K562 (cell line): ENCODE measurements around the gene KCNC3. TPM values are rescaled to one million over a fixed set of nuclear protein-coding genes. Genes with fewer than 3 reads are reported as not detected.

Experiments
- EHMT2 ChIP-seq: fragments of 450-650 bp; IDR thresholded peaks from 2 replicates; pipeline ENCODE4 v1.6.1; 2018; ENCODE audit warnings: antibody characterized with exemption
- EP300 ChIP-seq: IDR thresholded peaks from 2 replicates; pipeline ENCODE4 v1.6.1; 2012; ENCODE audit warnings: low read length, improper control_type of control experiment
- FOS ChIP-seq: IDR thresholded peaks from 3 replicates; pipeline ENCODE4 v1.6.1; 2011; ENCODE audit not compliant: insufficient read length; ENCODE audit errors: extremely low read depth
- HDAC1 ChIP-seq, 2 experiments: fragments of 450-650 bp; IDR thresholded peaks; 2 replicates each; pipeline ENCODE4 v1.6.1; 2016 to 2017; ENCODE audit warnings: inconsistent platforms in 1 of 2, mild to moderate bottlenecking in 1 of 2, moderate library complexity in 1 of 2
- JUN ChIP-seq, 2 experiments: sonication (generic) in 1 of 2; formaldehyde crosslinking in 1 of 2; IDR thresholded peaks; 2 replicates each; pipeline versions ENCODE4 v1.6.1 to v1.8.0; 2012 to 2022; ENCODE audit warnings: borderline replicate concordance in 2 of 2, mild to moderate bottlenecking in 2 of 2, improper control_type of control experiment in 1 of 2, low read depth in 1 of 2, low read length in 1 of 2, missing genetic modification reagents in 1 of 2
- NCOA2 ChIP-seq, 2 experiments: fragments of 450-650 bp; IDR thresholded peaks; 2 replicates each; pipeline ENCODE4 v1.6.1; 2018; ENCODE audit warnings: mild to moderate bottlenecking in 2 of 2, moderate library complexity in 1 of 2; ENCODE audit not compliant: partially characterized antibody in 2 of 2
- NFIX ChIP-seq: fragments of 250-450 bp; sonication (Bioruptor Pico); IDR thresholded peaks from 2 replicates; pipeline ENCODE4 v1.4.0; 2020; ENCODE audit warnings: low read depth, mild to moderate bottlenecking, moderate library complexity
- POLR2G ChIP-seq: fragments of 200-400 bp; formaldehyde crosslinking; IDR thresholded peaks from 2 replicates; pipeline ENCODE4 v1.6.1; 2017; ENCODE audit warnings: low read depth, mild to moderate bottlenecking, antibody characterized with exemption, low read length, moderate library complexity
- POLR2H ChIP-seq: IDR thresholded peaks from 2 replicates; pipeline ENCODE4 v1.6.1; 2016; ENCODE audit warnings: missing genetic modification characterization, low read depth, mild to moderate bottlenecking, control low read depth, missing compliant biosample characterization, moderate library complexity
- SIX5 ChIP-seq, 2 experiments: IDR thresholded peaks; 2 replicates each; pipeline ENCODE4 v1.6.1; 2011; ENCODE audit warnings: low read length in 2 of 2, borderline replicate concordance in 1 of 2, low read depth in 1 of 2, mild to moderate bottlenecking in 1 of 2, moderate library complexity in 1 of 2; ENCODE audit not compliant: insufficient read depth in 1 of 2
- SNRNP70 ChIP-seq: fragments of 200-400 bp; formaldehyde crosslinking; optimal IDR thresholded peaks from 2 replicates; pipeline ENCODE3; 2017; ENCODE audit warnings: low read depth, low read length
- SRSF3 ChIP-seq: fragments of 200-400 bp; formaldehyde crosslinking; IDR thresholded peaks from 2 replicates; pipeline ENCODE4 v1.6.1; 2016; ENCODE audit warnings: mild to moderate bottlenecking, low read length, moderate library complexity; ENCODE audit not compliant: insufficient read depth
- TEAD4 ChIP-seq, 2 experiments: sonication (generic) in 1 of 2; formaldehyde crosslinking in 1 of 2; IDR thresholded peaks; 2 replicates each; pipeline versions ENCODE4 v1.6.1 to v1.8.0; 2012 to 2022; ENCODE audit warnings: borderline replicate concordance in 1 of 2, inconsistent platforms in 1 of 2, low read length in 1 of 2, mild to moderate bottlenecking in 1 of 2, missing genetic modification reagents in 1 of 2
- TSHZ1 ChIP-seq: fragments of 250-450 bp; sonication (Bioruptor Pico); IDR thresholded peaks from 2 replicates; pipeline ENCODE4 v1.4.0; 2020; ENCODE audit warnings: mild to moderate bottlenecking, moderate library complexity
- ZC3H11A ChIP-seq: IDR thresholded peaks from 2 replicates; pipeline ENCODE4 v1.6.1; 2012; ENCODE audit warnings: low read depth, low read length, improper control_type of control experiment
- ZNF263 ChIP-seq: sonication (generic); formaldehyde crosslinking; IDR thresholded peaks from 2 replicates; pipeline ENCODE4 v1.8.0; 2022; ENCODE audit warnings: mild to moderate bottlenecking, missing genetic modification reagents, borderline replicate concordance
- ZNF740 ChIP-seq, 3 experiments: fragments of 200-800 bp in 1 of 3; sonication (Bioruptor generic) in 1 of 3; sonication (generic) in 1 of 3; formaldehyde crosslinking in 1 of 3; IDR thresholded peaks; 2 replicates each; pipeline versions ENCODE4 v1.6.1 to v1.8.0; 2016 to 2022; ENCODE audit warnings: mild to moderate bottlenecking in 2 of 3, missing compliant biosample characterization in 2 of 3, missing genetic modification characterization in 2 of 3, missing genetic modification reagents in 1 of 3
- polyA plus RNA-seq, 8 experiments: library from polyadenylated mRNA; depleted of rRNA in 4 of 8; stranded (reverse) in 5 of 8; unstranded in 3 of 8; fragments of >200 nt; fragmentation: Nextera tagmentation in 2 of 8; fragmentation: Illumina TruSeq in 1 of 8; extraction: Ambion mirVana in 2 of 8; extraction: Trizol in 1 of 8; gene quantifications; 2 replicates each; pipeline versions ENCODE4 v1.2.1 to v1.2.3, GENCODE V29; 2011 to 2014; ENCODE audit warnings: inconsistent platforms in 1 of 8, missing spikeins in 1 of 8
- total RNA-seq, 7 experiments: library from RNA; depleted of rRNA in 6 of 7; stranded (reverse); fragments of >200 nt in 6 of 7; fragmentation: Illumina TruSeq in 2 of 7; extraction: Trizol in 2 of 7; gene quantifications; 2 replicates each; pipeline versions ENCODE4 v1.2.1 to v1.2.3, GENCODE V29; 2011 to 2021; ENCODE audit warnings: low replicate concordance in 1 of 7

KCNC3 gene
- total and polyA plus RNA-seq, 9 of the 15 experiments (the other 6 are each of a cell fraction or from before 2014, with no cell fraction given), result 0.03 to 26.2 (median 2.0) TPM

- TF ChIP-seq TSHZ1 (no peak), POLR2G (no peak), JUN (IDR thresholded peaks at IDR 0.05; ENCODE audit: borderline replicate concordance, low read depth, low read length) (peak; percentile 47; the same call in 1 of the 2 replicates), JUN (CRISPR knock-in tag; IDR thresholded peaks at IDR 0.05; ENCODE audit: borderline replicate concordance) (no peak), ZNF740 (CRISPR knock-in tag; IDR thresholded peaks at IDR 0.05) (no peak), ZNF740 (tag; IDR thresholded peaks at IDR 0.05) (no peak), EP300 (peak; percentile 58), FOS (no peak), SRSF3 (no peak), SIX5 (IDR thresholded peaks at IDR 0.05; ENCODE audit: borderline replicate concordance in 1 of 2, insufficient read depth in 1 of 2, low read depth in 1 of 2, low read length in 2 of 2) (no peak), ZC3H11A (no peak), ZNF263 (no peak), EHMT2 (0 out of 2 replicates have a peak, but pooled peaks have one; percentile 31), SNRNP70 (no peak), TEAD4 (IDR thresholded peaks at IDR 0.05; ENCODE audit: low read length) (0 out of 2 replicates have a peak, but pooled peaks have one; percentile 16), TEAD4 (CRISPR knock-in tag; IDR thresholded peaks at IDR 0.05; ENCODE audit: borderline replicate concordance) (no peak), HDAC1 (IDR thresholded peaks at IDR 0.05) (peak in 1 of 2 experiments; percentile 56; a peak in 1 of 4 replicates), POLR2H (tag) (no peak), NCOA2 (IDR thresholded peaks at IDR 0.05; ENCODE audit: partially characterized antibody in 2 of 2) (no peak), NFIX (CRISPR knock-in tag) (no peak)
These were observed 33.7 kb upstream of the KCNC3 start (continued) for GRCh38 chr19:50362656-50363424.
